Measurements from ENCODE around the gene JHY.

- no peak for TF ChIP-seq EZH2phosphoT487 (IDR thresholded peaks at IDR 0.05; ENCODE audit: borderline replicate concordance, low read depth)
- no peak; the same call in 1 of the 2 replicates for TF ChIP-seq GABPA (IDR thresholded peaks at IDR 0.05; ENCODE audit: low read depth)
- TF ChIP-seq POLR2AphosphoS5 (IDR thresholded peaks at IDR 0.05; ENCODE audit: low read depth, low read length), result no peak
- no peak for TF ChIP-seq CTCF (IDR thresholded peaks at IDR 0.05)
- no peak for TF ChIP-seq RXRA (IDR thresholded peaks at IDR 0.05; ENCODE audit: borderline replicate concordance, low read depth)
These were observed 492 bp downstream of the JHY start for GRCh38 chr11:122882857-122883645.

All from SK-N-SH (cell line).